Astrocyte (in vitro differentiated cells and primary cell): ENCODE data around the gene TST.

ENCODE experiments used
- EZH2 ChIP-seq: IDR thresholded peaks from 2 replicates; pipeline ENCODE4 v1.6.1; 2012; ENCODE audit warnings: mild to moderate bottlenecking, low read length, inconsistent platforms; ENCODE audit not compliant: insufficient read depth
- TF ChIP-seq, protein P1 (sequence below): IDR thresholded peaks from 2 replicates; pipeline ENCODE4 v1.5.1; 2011; ENCODE audit warnings: low read depth, mild to moderate bottlenecking, inconsistent platforms, low read length, moderate library complexity; ENCODE audit not compliant: insufficient read depth

DNA sequence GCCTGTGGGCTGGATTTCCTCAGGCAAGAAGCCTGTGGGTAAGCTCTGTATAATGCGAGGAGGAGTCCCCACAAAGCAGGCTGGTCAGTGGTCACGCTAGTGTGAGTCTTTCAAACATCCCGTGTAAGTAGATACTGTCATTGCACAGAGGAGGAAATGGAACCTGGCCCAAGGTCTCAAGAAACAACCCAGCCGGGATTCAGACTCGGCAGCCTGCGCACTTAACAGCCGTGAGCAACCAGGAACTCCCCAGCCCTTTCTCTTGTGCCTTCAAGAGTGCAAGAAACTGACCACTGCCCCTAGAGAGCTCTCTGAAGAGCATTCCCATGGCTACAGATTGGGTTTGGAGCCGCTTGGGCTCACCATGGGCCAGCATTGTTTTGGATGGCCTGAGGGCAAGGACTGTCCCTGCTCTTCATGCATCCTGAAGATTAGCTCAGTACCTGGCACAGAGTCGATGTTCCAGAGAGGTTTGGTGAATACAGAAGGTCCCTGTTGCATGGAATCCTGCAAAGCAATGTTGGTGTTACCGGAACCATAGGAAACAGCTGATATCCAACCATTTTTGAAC, 6.3 kb upstream of the TST start:
- TF ChIP-seq, protein P1, sequence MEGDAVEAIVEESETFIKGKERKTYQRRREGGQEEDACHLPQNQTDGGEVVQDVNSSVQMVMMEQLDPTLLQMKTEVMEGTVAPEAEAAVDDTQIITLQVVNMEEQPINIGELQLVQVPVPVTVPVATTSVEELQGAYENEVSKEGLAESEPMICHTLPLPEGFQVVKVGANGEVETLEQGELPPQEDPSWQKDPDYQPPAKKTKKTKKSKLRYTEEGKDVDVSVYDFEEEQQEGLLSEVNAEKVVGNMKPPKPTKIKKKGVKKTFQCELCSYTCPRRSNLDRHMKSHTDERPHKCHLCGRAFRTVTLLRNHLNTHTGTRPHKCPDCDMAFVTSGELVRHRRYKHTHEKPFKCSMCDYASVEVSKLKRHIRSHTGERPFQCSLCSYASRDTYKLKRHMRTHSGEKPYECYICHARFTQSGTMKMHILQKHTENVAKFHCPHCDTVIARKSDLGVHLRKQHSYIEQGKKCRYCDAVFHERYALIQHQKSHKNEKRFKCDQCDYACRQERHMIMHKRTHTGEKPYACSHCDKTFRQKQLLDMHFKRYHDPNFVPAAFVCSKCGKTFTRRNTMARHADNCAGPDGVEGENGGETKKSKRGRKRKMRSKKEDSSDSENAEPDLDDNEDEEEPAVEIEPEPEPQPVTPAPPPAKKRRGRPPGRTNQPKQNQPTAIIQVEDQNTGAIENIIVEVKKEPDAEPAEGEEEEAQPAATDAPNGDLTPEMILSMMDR: no peak
- TF ChIP-seq EZH2: no peak
